Panc1 (cell line): Measurements from ENCODE around the gene FAM83D. TPM values are rescaled to one million over a fixed set of nuclear protein-coding genes. Genes with fewer than 3 reads are reported as not detected.

Experiments
- ATAC-seq: fragments of 200-7000 bp; cut with Tn5 transposase; 2 replicates; pipeline ENCODE4 v1.9.1; 2020; ENCODE audit warnings: mild to moderate bottlenecking, moderate library complexity
- Bru-seq: library from RNA; stranded (reverse); fragments of 400-500 nt; gene quantifications from one replicate; lab custom pipeline; 2021; lab: Mats Ljungman, UMichigan
- BruChase-seq, 2 experiments: library from RNA; stranded (reverse); fragments of 400-500 nt; gene quantifications; one replicate each; lab custom pipeline; 2021; lab: Mats Ljungman, UMichigan
- BruUV-seq: library from RNA; stranded (reverse); fragments of 400-500 nt; replicated peaks from 2 replicates; lab custom pipeline; 2021; lab: Mats Ljungman, UMichigan
- CTCF ChIA-PET: fragments of 300-600 bp; sonication (Branson Sonifier 250); formaldehyde crosslinking; loops from one replicate; lab custom pipeline; 2022; ENCODE audit warnings: antibody characterized with exemption; lab: Charles Lee
- POLR2A ChIA-PET: fragments of 300-600 bp; sonication (Branson Sonifier 250); formaldehyde crosslinking; loops from one replicate; lab custom pipeline; 2022; ENCODE audit warnings: antibody characterized with exemption; lab: Charles Lee
- DNase-seq: peaks from one replicate; pipeline ENCODE4 v3.0.0-alpha.2; 2010; ENCODE audit warnings: low read depth, low spot score
- H3K27ac ChIP-seq: 2 replicates; pipeline ENCODE4 v1.5.1; 2011; ENCODE audit warnings: mild to moderate bottlenecking, low read length, inconsistent platforms
- H3K27me3 ChIP-seq: fragments of 200-500 bp; sonication (Bioruptor generic); 2 replicates; pipeline ENCODE4 v1.6.0; 2014; ENCODE audit warnings: low read length, inconsistent platforms; ENCODE audit not compliant: control insufficient read depth, insufficient read depth
- H3K36me3 ChIP-seq: fragments of 200-500 bp; sonication (Bioruptor generic); 2 replicates; pipeline ENCODE4 v1.5.1; 2014; ENCODE audit warnings: inconsistent platforms, mild to moderate bottlenecking, low read length, moderate library complexity; ENCODE audit not compliant: control insufficient read depth, insufficient read depth
- H3K4me1 ChIP-seq: 2 replicates; pipeline ENCODE4 v1.5.1; 2011; ENCODE audit warnings: inconsistent platforms, mild to moderate bottlenecking, low read length, moderate library complexity; ENCODE audit not compliant: control insufficient read depth, insufficient read depth
- H3K4me3 ChIP-seq, 2 experiments: 2 replicates each; pipeline ENCODE4 v1.5.1; 2011 to 2012; ENCODE audit warnings: low read depth in 2 of 2, low read length in 2 of 2, mild to moderate bottlenecking in 2 of 2, inconsistent platforms in 1 of 2, moderate library complexity in 1 of 2
- H3K9me3 ChIP-seq: fragments of 200-500 bp; sonication (Bioruptor generic); 2 replicates; pipeline ENCODE4 v1.5.1; 2014; ENCODE audit warnings: low read depth, mild to moderate bottlenecking, inconsistent platforms, low read length, moderate library complexity; ENCODE audit not compliant: control insufficient read depth, insufficient read depth
- CTCF ChIP-seq: fragments of 450-650 bp; IDR thresholded peaks from 2 replicates; pipeline ENCODE4 v1.5.1; 2017; ENCODE audit warnings: mild to moderate bottlenecking
- POLR2AphosphoS5 ChIP-seq: IDR thresholded peaks from 2 replicates; pipeline ENCODE4 v1.6.1; 2012; ENCODE audit warnings: mild to moderate bottlenecking, low read depth, low read length, moderate library complexity
- REST ChIP-seq, 2 experiments: IDR thresholded peaks; 2 replicates each; pipeline ENCODE4 v1.6.1; 2011 to 2012; ENCODE audit warnings: low read depth in 2 of 2, control low read depth in 1 of 2, low read length in 1 of 2, mild to moderate bottlenecking in 1 of 2, moderate library complexity in 1 of 2; ENCODE audit not compliant: insufficient read depth in 1 of 2
- SIN3A ChIP-seq: IDR thresholded peaks from 2 replicates; pipeline ENCODE4 v1.6.1; 2012; ENCODE audit warnings: low read depth, mild to moderate bottlenecking, low read length, moderate library complexity, borderline replicate concordance; ENCODE audit not compliant: insufficient read depth
- TCF7L2 ChIP-seq: IDR thresholded peaks from 2 replicates; pipeline ENCODE4 v1.6.1; 2011; ENCODE audit warnings: mild to moderate bottlenecking, low read depth, low read length, inconsistent platforms
- in situ Hi-C: cut with HindIII; loops from 2 replicates; pipeline ENCODE4 v1.10.0; 2016; ENCODE audit warnings: low sequenced_read_pairs, low pct_unique_long_range_greater_than_20kb
- intact Hi-C: fragments of 100-400 bp; cut with micrococcal nuclease; formaldehyde crosslinking; loops from one replicate; pipeline ENCODE4 v1.10.0; 2022; ENCODE audit not compliant: unreplicated experiment
- long read RNA-seq: library from polyadenylated mRNA; unstranded; transcript quantifications from one replicate; pipeline ENCODE4 v2.0.0, GENCODE V29; 2021; ENCODE audit not compliant: unreplicated experiment
- polyA plus RNA-seq: library from polyadenylated mRNA; unstranded; fragments of >200 nt; gene quantifications from one replicate; pipeline ENCODE4 v1.2.1, GENCODE V29; 2012; ENCODE audit warnings: missing spikeins; ENCODE audit not compliant: insufficient read length
- total RNA-seq: library from RNA; stranded (reverse); gene quantifications from one replicate; pipeline ENCODE4 v1.2.1, GENCODE V29; 2021; ENCODE audit not compliant: unreplicated experiment

FAM83D gene
- total RNA-seq (30.9 TPM), Bru-seq, nascent RNA (percentile 85 among the genes with signal in this experiment), BruChase-seq, experiment 1, labeled RNA remaining after a 2-hour chase (percentile 80 among the genes with signal in this experiment), BruChase-seq, experiment 2, labeled RNA remaining after a 6-hour chase (percentile 65 among the genes with signal in this experiment)
- polyA plus RNA-seq: 14.5 TPM
- long read RNA-seq, transcript FAM83D-201 (4 exons, 2,475 nt): major isoform, 92 of 111 reads
- long read RNA-seq, partial matches to known transcripts: 10 of 111 reads
- long read RNA-seq, other reads (novel, unspliced or antisense): 9 of 111 reads

- TF ChIP-seq REST (IDR thresholded peaks at IDR 0.05; ENCODE audit: insufficient read depth in 1 of 2, low read depth in 2 of 2, low read length in 1 of 2) (no peak), CTCF (no peak; the same call in none of the 2 replicates), POLR2AphosphoS5 (peak; percentile 97), SIN3A (peak; percentile 98), TCF7L2 (peak; percentile 56; the same call in 1 of the 2 replicates)
- CTCF ChIA-PET: interaction anchor here (0.9 kb wide), 1 partner anchor 9 kb away, joined by 5 read pairs; no protein-coding TSS in a partner anchor
- H3K36me3 ChIP-seq: no peaks in the 10 kb centered on the region; the same call in 1 of the 2 replicates
- intact Hi-C loops (loop anchor here (2.0 kb wide), 1 partner anchor 122 kb away; no protein-coding TSS in a partner anchor), in situ Hi-C loops (no loop called here)
- no peaks in the 10 kb centered on the region for H3K27me3 ChIP-seq
- H3K4me1 ChIP-seq: peaks cover 12% of the 10 kb centered on the region
- H3K9me3 ChIP-seq: no peaks in the 10 kb centered on the region
- BruUV-seq: no TSS peak
- POLR2A ChIA-PET: no interaction called here
- H3K4me3 ChIP-seq: peak within 1 kb of the TSS; percentile 81 to 85
- ATAC-seq (peak; percentile 97), DNase-seq (peak; percentile 92)
- H3K27ac ChIP-seq: peak within 1 kb of the TSS; percentile 89
Measured at GRCh38 chr20:38926142-38926933, at the start of gene FAM83D. TSS of gene FAM83D (plus strand) at chr20:38926417. CDS start at chr20:38926443, 26 bp downstream.

DNA sequence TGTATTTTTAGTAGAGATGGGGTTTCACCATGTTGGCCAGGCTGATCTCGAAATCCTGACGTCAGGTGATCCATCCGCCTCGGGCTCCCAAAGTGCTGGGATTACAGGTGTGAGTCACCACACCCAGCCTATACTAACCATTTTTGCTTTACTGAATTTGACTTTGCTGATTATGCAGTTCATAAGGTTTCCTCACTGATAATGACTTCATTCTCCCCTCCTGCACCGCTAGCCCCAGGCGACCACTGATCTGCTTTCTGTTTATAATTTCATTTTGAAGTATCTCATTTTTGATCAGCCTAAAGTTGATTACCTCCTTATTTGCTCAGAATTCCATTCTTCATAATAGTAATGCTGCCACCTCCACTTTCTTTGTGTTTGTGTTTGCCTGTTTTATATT, 48.7 kb upstream of the FAM83D start:
- intact Hi-C loops (no loop called here), in situ Hi-C loops (no loop called here)
- H3K9me3 ChIP-seq: no peaks in the 10 kb centered on the region
- DNase-seq: no peak
- no TSS peak for BruUV-seq
- no peak overlapping the region for H3K4me3 ChIP-seq
- no peaks in the 10 kb centered on the region for H3K36me3 ChIP-seq
- H3K27me3 ChIP-seq: no peaks in the 10 kb centered on the region
- TF ChIP-seq POLR2AphosphoS5: no peak
- no peak for TF ChIP-seq CTCF
- TF ChIP-seq TCF7L2: no peak
- TF ChIP-seq SIN3A: no peak
- TF ChIP-seq REST (IDR thresholded peaks at IDR 0.05; ENCODE audit: insufficient read depth in 1 of 2, low read depth in 2 of 2, low read length in 1 of 2): no peak
- H3K27ac ChIP-seq: no peak overlapping the region
- H3K4me1 ChIP-seq: peaks cover 3% of the 10 kb centered on the region; the same call in 1 of the 2 replicates
- POLR2A ChIA-PET: no interaction called here
- ATAC-seq: no peak
- CTCF ChIA-PET: no interaction called here
